ENCODE data around the gene GSAP.
A peak's percentile ranks its signal among the peaks of the same experiment; 100 is the strongest.

The GSAP gene

DNA sequence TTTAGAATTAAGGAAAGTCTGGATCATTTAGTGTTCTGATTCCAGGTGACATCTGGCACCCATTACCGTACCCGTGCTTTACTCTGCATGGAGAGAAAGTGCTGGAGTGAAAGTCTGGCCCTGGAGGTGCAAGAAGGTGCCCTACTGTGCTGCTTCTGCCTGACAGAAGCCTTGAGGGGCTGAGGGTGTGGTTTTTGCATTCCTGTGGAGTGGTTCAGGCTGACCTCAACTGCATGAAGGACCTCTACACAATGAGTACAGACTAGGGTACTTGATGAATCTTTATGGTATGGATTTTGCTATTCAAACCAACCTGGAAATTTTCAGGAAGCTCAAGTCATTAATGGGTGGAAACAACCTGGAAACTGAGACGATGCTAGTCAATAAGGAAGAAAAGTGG lies 45.1 kb upstream of the GSAP start:
- TF ChIP-seq CTCF (IDR thresholded peaks at IDR 0.05), result no peak
- Histone ChIP-seq H3K27me3 (ENCODE audit: control insufficient read depth, insufficient read depth, low read length) (no peaks in the 10 kb centered on the region), H3K9me3 (ENCODE audit: control insufficient read depth, low read length) (no peaks in the 10 kb centered on the region), H3K4me1 (no peaks in the 10 kb centered on the region), H2AFZ (no peak overlapping the region), H3K4me2 (ENCODE audit: low read length) (no peak overlapping the region), H3K9ac (no peak overlapping the region), H3K36me3 (ENCODE audit: control insufficient read depth, insufficient read depth, low read length) (no peaks in the 10 kb centered on the region), H3K4me3 (ENCODE audit: low read depth, low read length) (no peak overlapping the region), H3K27ac (no peak overlapping the region), H3K79me2 (no peaks in the 10 kb centered on the region)

DNA sequence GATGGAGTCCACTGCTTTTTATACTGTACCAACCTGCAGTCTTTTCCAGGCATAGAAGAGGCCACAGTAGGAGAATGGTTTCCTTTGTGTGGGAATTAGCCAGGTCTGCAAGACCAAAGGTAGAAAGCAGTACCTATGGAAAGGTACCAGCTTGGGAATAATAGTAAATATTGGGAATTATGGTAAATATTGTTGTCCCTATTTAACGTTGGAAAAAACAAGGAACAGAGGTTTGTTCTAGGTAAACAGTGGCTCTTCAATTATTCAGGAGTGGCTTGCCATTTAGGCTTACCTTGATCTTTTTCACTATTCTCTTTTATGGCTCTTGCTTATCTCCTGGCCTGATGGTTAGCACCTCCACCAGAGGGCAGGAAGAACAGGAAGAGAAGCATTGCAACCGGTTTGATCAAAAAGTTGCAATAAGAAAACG lies 43.9 kb upstream of the GSAP start:
- Histone ChIP-seq H3K4me3 (ENCODE audit: low read depth, low read length) (no peak overlapping the region), H3K4me1 (no peaks in the 10 kb centered on the region), H3K79me2 (no peaks in the 10 kb centered on the region)

GRCh38 chr7:77459311-77459726 lies 43.2 kb upstream of the GSAP start:
- Histone ChIP-seq H3K36me3 (ENCODE audit: control insufficient read depth, insufficient read depth, low read length) (no peaks in the 10 kb centered on the region), H3K9me3 (ENCODE audit: control insufficient read depth, low read length) (no peaks in the 10 kb centered on the region), H3K4me1 (no peaks in the 10 kb centered on the region), H3K4me2 (ENCODE audit: low read length) (no peak overlapping the region), H3K4me3 (ENCODE audit: low read depth, low read length) (no peak overlapping the region), H3K27me3 (ENCODE audit: control insufficient read depth, insufficient read depth, low read length) (no peaks in the 10 kb centered on the region), H2AFZ (no peak overlapping the region), H3K27ac (no peak overlapping the region), H3K79me2 (no peaks in the 10 kb centered on the region), H3K9ac (no peak overlapping the region)
- no peak for TF ChIP-seq CTCF (IDR thresholded peaks at IDR 0.05)

More for the DNA sequence above, 43.9 kb upstream of the GSAP start:
- Histone ChIP-seq H3K9ac (no peak overlapping the region), H2AFZ (no peak overlapping the region), H3K27me3 (ENCODE audit: control insufficient read depth, insufficient read depth, low read length) (no peaks in the 10 kb centered on the region), H3K9me3 (ENCODE audit: control insufficient read depth, low read length) (no peaks in the 10 kb centered on the region), H3K27ac (no peak overlapping the region), H3K4me2 (ENCODE audit: low read length) (no peak overlapping the region), H3K36me3 (ENCODE audit: control insufficient read depth, insufficient read depth, low read length) (no peaks in the 10 kb centered on the region)
- TF ChIP-seq CTCF (IDR thresholded peaks at IDR 0.05), result peak; percentile 23

DNA sequence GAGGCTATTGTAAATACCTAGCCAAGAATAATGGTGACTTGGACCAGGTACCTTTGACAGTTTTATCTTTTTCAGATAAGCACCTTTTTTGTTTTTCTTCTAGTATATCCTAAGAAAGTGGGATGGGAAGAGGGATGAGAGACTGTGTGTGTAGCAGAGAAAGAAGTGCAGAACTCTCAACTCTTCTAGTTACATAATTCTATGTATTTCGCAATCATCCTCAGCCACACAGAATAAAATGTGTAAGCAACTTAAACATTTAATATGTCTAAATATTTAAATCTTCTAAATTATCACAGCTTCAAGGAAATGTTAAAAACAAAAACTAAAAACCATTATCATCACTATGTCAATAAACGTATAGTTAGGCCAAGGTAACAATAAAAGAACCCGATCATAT lies 42.6 kb upstream of the GSAP start:
- H3K9me3 ChIP-seq (ENCODE audit: control insufficient read depth, low read length), result no peaks in the 10 kb centered on the region
- no peaks in the 10 kb centered on the region for H3K79me2 ChIP-seq
- H3K4me3 ChIP-seq (ENCODE audit: low read depth, low read length), result no peak overlapping the region
- H3K4me2 ChIP-seq (ENCODE audit: low read length), result no peak overlapping the region
- no peak overlapping the region for H3K9ac ChIP-seq
- H3K36me3 ChIP-seq (ENCODE audit: control insufficient read depth, insufficient read depth, low read length), result no peaks in the 10 kb centered on the region
- H3K27ac ChIP-seq, result no peak overlapping the region
- TF ChIP-seq CTCF (IDR thresholded peaks at IDR 0.05), result no peak
- H2AFZ ChIP-seq, result no peak overlapping the region
- no peaks in the 10 kb centered on the region for H3K27me3 ChIP-seq (ENCODE audit: control insufficient read depth, insufficient read depth, low read length)
- H3K4me1 ChIP-seq, result no peaks in the 10 kb centered on the region

- no peak for TF ChIP-seq CTCF (IDR thresholded peaks at IDR 0.05)
- no peak overlapping the region for H2AFZ ChIP-seq
- H3K27ac ChIP-seq, result no peak overlapping the region
- no peak overlapping the region for H3K9ac ChIP-seq
- no peaks in the 10 kb centered on the region for H3K4me1 ChIP-seq
- no peak overlapping the region for H3K4me3 ChIP-seq (ENCODE audit: low read depth, low read length)
- H3K36me3 ChIP-seq (ENCODE audit: control insufficient read depth, insufficient read depth, low read length), result no peaks in the 10 kb centered on the region
- H3K27me3 ChIP-seq (ENCODE audit: control insufficient read depth, insufficient read depth, low read length), result no peaks in the 10 kb centered on the region
- H3K4me2 ChIP-seq (ENCODE audit: low read length), result no peak overlapping the region
- no peaks in the 10 kb centered on the region for H3K9me3 ChIP-seq (ENCODE audit: control insufficient read depth, low read length)
- no peaks in the 10 kb centered on the region for H3K79me2 ChIP-seq
Observed at GRCh38 chr7:77457779-77458178, 41.6 kb upstream of the GSAP start.

All from parathyroid adenoma (tissue), 2 donors.